B cell (primary cell): Measurements from ENCODE around the gene ELF1. TPM values are rescaled to one million over a fixed set of nuclear protein-coding genes. Genes with fewer than 3 reads are reported as not detected.

ENCODE experiments used
- ATAC-seq: fragments of 200-7000 bp; cut with Tn5 transposase; one replicate; pipeline ENCODE4 v1.10.0; 2021; ENCODE audit warnings: low read depth, mild to moderate bottlenecking, moderate number of reproducible peaks, moderate library complexity
- CTCF ChIA-PET: fragments of 350-600 bp; sonication (Branson Sonifier 250); formaldehyde crosslinking; loops from one replicate; lab custom pipeline; 2021; ENCODE audit warnings: antibody characterized with exemption, inconsistent platforms; lab: Charles Lee
- POLR2A ChIA-PET: fragments of 350-600 bp; sonication (Branson Sonifier 250); formaldehyde crosslinking; loops from one replicate; lab custom pipeline; 2021; ENCODE audit warnings: antibody characterized with exemption; lab: Charles Lee
- DNase-seq: peaks from one replicate; pipeline ENCODE4 v3.0.0; 2013
- H2AFZ ChIP-seq: 2 replicates; pipeline ENCODE4 v1.6.1; 2012; ENCODE audit warnings: mild to moderate bottlenecking, low read depth, low read length; ENCODE audit not compliant: insufficient read depth, poor library complexity, severe bottlenecking
- H3K27ac ChIP-seq, 2 donors: 1 replicate in 1 of 2; 2 replicates in 1 of 2; pipeline ENCODE4 v1.5.1; 2012 to 2013; ENCODE audit warnings: low read length in 2 of 2, mild to moderate bottlenecking in 2 of 2, moderate library complexity in 1 of 2
- H3K27me3 ChIP-seq, 4 experiments: fragments of 200-600 bp in 1 of 4; sonication (generic) in 1 of 4; replicated peaks in 1 of 4; 1 replicate in 2 of 4; 2 replicates in 2 of 4; pipeline versions ENCODE4 v1.6.1 to v1.7.0; 2013 to 2016; ENCODE audit warnings: low read length in 3 of 4, mild to moderate bottlenecking in 2 of 4, mixed read lengths in 1 of 4, moderate library complexity in 1 of 4; ENCODE audit not compliant: insufficient read depth in 4 of 4, control insufficient read depth in 3 of 4; ENCODE audit errors: control extremely low read depth in 1 of 4
- H3K36me3 ChIP-seq, 2 experiments: replicated peaks in 1 of 2; 1 replicate in 1 of 2; 2 replicates in 1 of 2; pipeline versions ENCODE4 v1.6.1 to v1.7.1; 2013; ENCODE audit warnings: low read length in 1 of 2; ENCODE audit not compliant: insufficient read depth in 2 of 2, control insufficient read depth in 1 of 2; ENCODE audit errors: control extremely low read depth in 1 of 2, extremely low read depth in 1 of 2
- H3K4me1 ChIP-seq, 2 donors: fragments of 200-600 bp in 1 of 2; sonication (generic) in 1 of 2; 1 replicate in 1 of 2; 2 replicates in 1 of 2; pipeline versions ENCODE4 v1.5.1 to v1.6.1; 2013 to 2017; ENCODE audit warnings: low read length in 2 of 2; ENCODE audit not compliant: control insufficient read depth in 2 of 2, insufficient read depth in 2 of 2
- H3K4me2 ChIP-seq: replicated peaks from 2 replicates; pipeline ENCODE3; 2012; ENCODE audit warnings: mild to moderate bottlenecking, low read depth, low read length; ENCODE audit not compliant: poor library complexity, severe bottlenecking
- H3K4me3 ChIP-seq, 5 experiments: fragments of 200-600 bp in 1 of 5; sonication (generic) in 1 of 5; 1 replicate in 3 of 5; 2 replicates in 2 of 5; pipeline versions ENCODE4 v1.5.1 to v1.7.0; 2011 to 2016; ENCODE audit warnings: low read length in 4 of 5, mild to moderate bottlenecking in 4 of 5, low read depth in 2 of 5, control low read depth in 1 of 5, moderate library complexity in 1 of 5; ENCODE audit not compliant: insufficient read depth in 1 of 5; ENCODE audit errors: control extremely low read depth in 1 of 5, extremely low read depth in 1 of 5
- H3K79me2 ChIP-seq: fragments of 200-600 bp; sonication (generic); one replicate; pipeline ENCODE4 v1.6.0; 2016; ENCODE audit warnings: low read length; ENCODE audit not compliant: control insufficient read depth, insufficient read depth
- H3K9ac ChIP-seq: fragments of 200-600 bp; sonication (generic); 2 replicates; pipeline ENCODE4 v1.6.1; 2017; ENCODE audit warnings: mild to moderate bottlenecking, low read length, moderate library complexity
- H3K9me3 ChIP-seq, 3 donors: one replicate each; pipeline versions ENCODE4 v1.6.1 to v1.7.1; 2013; ENCODE audit warnings: low read length in 2 of 3; ENCODE audit not compliant: control insufficient read depth in 2 of 3, insufficient read depth in 1 of 3; ENCODE audit errors: control extremely low read depth in 1 of 3
- H4K20me1 ChIP-seq: 2 replicates; pipeline ENCODE4 v1.6.0; 2012; ENCODE audit warnings: mild to moderate bottlenecking, low read length; ENCODE audit not compliant: insufficient read depth, control insufficient read depth, poor library complexity, severe bottlenecking
- H3K27ac Mint-ChIP-seq: one replicate; pipeline ENCODE4 v1.8.0; 2021; ENCODE audit warnings: mixed read lengths
- H3K27me3 Mint-ChIP-seq: one replicate; pipeline ENCODE4 v1.8.0; 2021; ENCODE audit warnings: mixed read lengths
- H3K4me1 Mint-ChIP-seq: one replicate; pipeline ENCODE4 v1.8.0; 2021; ENCODE audit warnings: mixed read lengths
- H3K4me3 Mint-ChIP-seq: one replicate; pipeline ENCODE4 v1.8.0; 2021; ENCODE audit warnings: mixed read lengths
- H3K9me3 Mint-ChIP-seq: one replicate; pipeline ENCODE4 v1.8.0; 2022; ENCODE audit warnings: mixed read lengths; ENCODE audit not compliant: insufficient read depth
- CTCF ChIP-seq: fragments of 200-600 bp; IDR thresholded peaks from one replicate; pipeline ENCODE4 v1.8.0; 2022; ENCODE audit warnings: antibody characterized with exemption, mild to moderate bottlenecking
- EZH2 ChIP-seq: IDR thresholded peaks from 2 replicates; pipeline ENCODE4 v1.6.1; 2012; ENCODE audit warnings: borderline replicate concordance, low read depth, mild to moderate bottlenecking, moderate library complexity, low read length; ENCODE audit not compliant: insufficient read depth, poor library complexity, severe bottlenecking
- WGBS: methylation state at CpG from one replicate; pipeline ENCODE4 v1.1.5; 2013; ENCODE audit warnings: missing lambda C conversion rate; ENCODE audit not compliant: insufficient coverage; 5-methylcytosine and 5-hydroxymethylcytosine counted together
- intact Hi-C: fragments of 100-400 bp; cut with micrococcal nuclease; formaldehyde crosslinking; loops from one replicate; pipeline ENCODE4 v1.10.0; 2022
- polyA plus RNA-seq: library from polyadenylated mRNA; depleted of rRNA; stranded (reverse); fragments of >200 nt; gene quantifications from 2 replicates; pipeline ENCODE4 v1.2.3, GENCODE V29; 2012
- total RNA-seq, 2 donors: library from RNA; stranded (reverse); fragments of 120-200 nt in 1 of 2; gene quantifications; 1 replicate in 1 of 2; 2 replicates in 1 of 2; pipeline versions ENCODE4 v1.2.3 to v1.2.4, GENCODE V29; 2013 to 2022

ELF1 gene
- total and polyA plus RNA-seq, 2 donors (not counting 1 experiment from before 2014, with no cell fraction given) = 62.0 to 186 TPM

GRCh38 chr13:41032691-41033376 is 13.7 kb upstream of the ELF1 start:
- WGBS = no CpG with 5 or more reads among the region's 2 CpGs
- POLR2A ChIA-PET = no interaction called here

More at GRCh38 chr13:41032691-41033376, 13.7 kb upstream of the ELF1 start:
- DNase-seq (no peak), ATAC-seq (no peak)
- Histone ChIP-seq H3K79me2 (peaks cover 89% of the 10 kb centered on the region), H3K36me3 (no peaks in the 10 kb centered on the region), H2AFZ (no peak overlapping the region), H3K9me3 (no peaks in the 10 kb centered on the region), H3K4me3 (no peak overlapping the region), H3K27ac (no peak overlapping the region), H4K20me1 (no peaks in the 10 kb centered on the region), H3K4me1 (peaks cover 5 to 7% of the 10 kb centered on the region in 2 donors), H3K27me3 (no peaks in the 10 kb centered on the region), H3K9ac (no peak overlapping the region), H3K4me2 (no peak overlapping the region)
- CTCF ChIA-PET = interaction anchor here (0.8 to 1.8 kb wide), 3 partner anchors 14 to 28 kb away, joined by 3 to 5 read pairs (median 3); partner anchors contain the start of gene ELF1
- Mint-ChIP-seq H3K27me3 (no peaks in the 10 kb centered on the region), H3K4me1 (peaks cover 21% of the 10 kb centered on the region), H3K4me3 (no peak overlapping the region), H3K9me3 (no peaks in the 10 kb centered on the region), H3K27ac (no peak overlapping the region)
- intact Hi-C loops = no loop called here
- TF ChIP-seq EZH2 (no peak), CTCF (no peak)
